Pancreas (tissue), 10 donors: Measurements from ENCODE around the gene BNIP2. TPM values are rescaled to one million over a fixed set of nuclear protein-coding genes. Genes with fewer than 3 reads are reported as not detected.

Experiments used
- ATAC-seq, 4 donors: fragments of 200-7000 bp; cut with Tn5 transposase; one replicate each; pipeline versions ENCODE4 v1.8.0 to v1.9.1; 2020; ENCODE audit warnings: mild to moderate bottlenecking in 4 of 4, moderate library complexity in 4 of 4
- DNase-seq, 6 donors: peaks; one replicate each; pipeline ENCODE4 v3.0.0-alpha.2; 2020
- FAIRE-seq: peaks from 2 replicates; lab custom pipeline; 2012; peaks lifted over from hg19 to GRCh38; lab: Jason Lieb, UNC
- H3K27ac ChIP-seq, 4 donors: fragments of 200-600 bp; sonication (generic); 1 replicate in 3 of 4; 2 replicates in 1 of 4; pipeline versions ENCODE4 v1.5.0 to v1.8.0; 2020
- H3K27me3 ChIP-seq, 4 donors: fragments of 200-600 bp; one replicate each; pipeline ENCODE4 v1.8.0; 2021
- H3K36me3 ChIP-seq, 3 donors: fragments of 200-600 bp; sonication (generic) in 1 of 3; one replicate each; pipeline versions ENCODE4 v1.5.0 to v1.8.0; 2020 to 2021
- H3K4me1 ChIP-seq, 3 donors: fragments of 200-600 bp; one replicate each; pipeline ENCODE4 v1.8.0; 2021
- H3K4me3 ChIP-seq, 4 donors: fragments of 200-600 bp; sonication (generic) in 2 of 4; one replicate each; pipeline versions ENCODE4 v1.5.0 to v1.8.0; 2020 to 2021
- H3K9me3 ChIP-seq, 4 donors: fragments of 200-600 bp; one replicate each; pipeline ENCODE4 v1.8.0; 2021
- CTCF ChIP-seq, 4 donors: fragments of 200-600 bp; sonication (generic) in 3 of 4; IDR thresholded peaks; one replicate each; pipeline versions ENCODE4 v1.5.0 to v1.8.0; 2021; ENCODE audit warnings: antibody characterized with exemption in 4 of 4
- WGBS, 2 donors: extraction: QIAGEN DNeasy Blood & Tissue Kit; methylation state at CpG; one replicate each; pipeline ENCODE4 v1.1.7; 2013; 5-methylcytosine and 5-hydroxymethylcytosine counted together
- intact Hi-C, 3 donors: fragments of 100-400 bp; cut with DNase I; formaldehyde crosslinking; loops; one replicate each; pipeline versions ENCODE4 v1.11.1 to v1.14.2; 2022
- polyA plus RNA-seq, 2 donors: library from polyadenylated mRNA; stranded (reverse); fragments of 200-250 nt; gene quantifications; one replicate each; pipeline ENCODE4 v1.2.3, GENCODE V29; 2013
- total RNA-seq, 6 donors: library from RNA; stranded (reverse); fragmentation: NEBNext Ultra II Directional in 4 of 6; extraction: Animal tissue kit (Norgen Biotek cat#: 25700) in 4 of 6; gene quantifications; one replicate each; pipeline versions ENCODE4 v1.2.1 to v1.2.4, GENCODE V29; 2021 to 2023
- donor health status: healthy with polysubstance abuse.
- donor health status: DM: no; HTN: no; CAD: no; lungs with moderate emphysema.
- donor health status: DM: no; HTN: no; CAD: no.
- donor health status: control.
- donor health status: control.
- donor health status: Bipolar disorder and iron deficiency.
- donor health status: DM: yes; HTN: yes; CAD: no.
- donor health status: DM: no; HTN: no; CAD: no.
- donor health status: DM: no; HTN: no; CAD: no.
- donor health status: DM: yes; HTN: yes; CAD: no.

The BNIP2 gene
- total and polyA plus RNA-seq, 8 donors = 15.7 to 46.9 (median 23.2) TPM

GRCh38 chr15:59659366-59659765 is 29.8 kb downstream of the BNIP2 start:
- Histone ChIP-seq H3K27me3 (no peaks in the 10 kb centered on the region), H3K36me3 (no peaks in the 10 kb centered on the region), H3K4me1 (peaks cover 0 to 20% (median 6%) of the 10 kb centered on the region in 3 donors), H3K4me3 (no peak overlapping the region), H3K27ac (no peak overlapping the region), H3K9me3 (no peaks in the 10 kb centered on the region)
- intact Hi-C loops = no loop called here
- no peak for FAIRE-seq
- TF ChIP-seq CTCF (IDR thresholded peaks at IDR 0.05) = no peak
- ATAC-seq = no peak
- DNase-seq = no peak
- 26 to 34% methylated on average over 1 of the region's 1 CpG for whole genome bisulfite sequencing, 2 donors

GRCh38 chr15:59657635-59658125 is 31.4 kb downstream of the BNIP2 start:
- Histone ChIP-seq H3K4me3 (peak overlapping the region; percentile 64 to 95 (median 76)), H3K27me3 (no peaks in the 10 kb centered on the region), H3K4me1 (peaks cover 0 to 20% (median 6%) of the 10 kb centered on the region in 3 donors), H3K27ac (peak overlapping the region; percentile 22 to 71 (median 44)), H3K9me3 (no peaks in the 10 kb centered on the region), H3K36me3 (no peaks in the 10 kb centered on the region)
- TF ChIP-seq CTCF (IDR thresholded peaks at IDR 0.05) = no peak
- intact Hi-C loops = no loop called here
- peak in 2 of 6 donors; percentile 6 to 22 for DNase-seq
- no peak for FAIRE-seq
- WGBS, 2 donors = 26 to 33% methylated on average over 23 of the region's 23 CpGs
- ATAC-seq = peak; percentile 18 to 35 (median 30)

- ATAC-seq = peak; percentile 99 to 100 (median 100)
- Histone ChIP-seq H3K9me3 (no peaks in the 10 kb centered on the region), H3K4me3 (peak within 1 kb of the TSS; percentile 64 to 95 (median 76)), H3K36me3 (no peaks in the 10 kb centered on the region), H3K4me1 (peaks cover 0 to 20% (median 6%) of the 10 kb centered on the region in 3 donors), H3K27ac (peak within 1 kb of the TSS; percentile 22 to 71 (median 44)), H3K27me3 (no peaks in the 10 kb centered on the region)
- WGBS, 2 donors = 0% methylated on average over 54 to 59 of the region's 59 CpGs
- peak; percentile 94 for FAIRE-seq
- TF ChIP-seq CTCF (IDR thresholded peaks at IDR 0.05) = no peak
- peak; percentile 92 to 97 (median 94) for DNase-seq
- intact Hi-C loops = no loop called here
Measured at GRCh38 chr15:59656897-59657634, 32.1 kb downstream of the BNIP2 start, which contains the start of gene GTF2A2. TSS of gene GTF2A2 (minus strand) at chr15:59657515. CDS start at chr15:59652277, 5,238 bp downstream.

GRCh38 chr15:59654046-59654445 is 35.1 kb downstream of the BNIP2 start:
- no peak for DNase-seq
- H3K27ac ChIP-seq = no peak overlapping the region
- no peak for FAIRE-seq
- ATAC-seq = no peak
- peaks cover 0 to 20% (median 6%) of the 10 kb centered on the region in 3 donors for H3K4me1 ChIP-seq
- intact Hi-C loops = no loop called here
- no peak for TF ChIP-seq CTCF (IDR thresholded peaks at IDR 0.05)
- peaks cover 3 to 20% (median 4%) of the 10 kb centered on the region in 3 donors for H3K36me3 ChIP-seq
- H3K9me3 ChIP-seq = no peaks in the 10 kb centered on the region
- no peaks in the 10 kb centered on the region for H3K27me3 ChIP-seq
- 96 to 98% methylated on average over 1 of the region's 1 CpG for WGBS, 2 donors
- no peak overlapping the region for H3K4me3 ChIP-seq

GRCh38 chr15:59649603-59650002 is 39.5 kb downstream of the BNIP2 start:
- intact Hi-C loops = no loop called here
- no peak for ATAC-seq
- Histone ChIP-seq H3K9me3 (no peaks in the 10 kb centered on the region), H3K36me3 (peaks cover 3 to 20% (median 4%) of the 10 kb centered on the region in 3 donors), H3K4me3 (no peak overlapping the region), H3K27me3 (no peaks in the 10 kb centered on the region), H3K4me1 (no peaks in the 10 kb centered on the region), H3K27ac (no peak overlapping the region)
- no peak for TF ChIP-seq CTCF (IDR thresholded peaks at IDR 0.05)
- DNase-seq = no peak
- peak; percentile 23 for FAIRE-seq
